Panc1 (cell line): ENCODE data around the gene ZNF521.

ENCODE experiments used
- CTCF ChIP-seq: fragments of 450-650 bp; IDR thresholded peaks from 2 replicates; pipeline ENCODE4 v1.5.1; 2017; ENCODE audit warnings: mild to moderate bottlenecking
- POLR2AphosphoS5 ChIP-seq: IDR thresholded peaks from 2 replicates; pipeline ENCODE4 v1.6.1; 2012; ENCODE audit warnings: mild to moderate bottlenecking, low read depth, low read length, moderate library complexity
- REST ChIP-seq, 2 experiments: IDR thresholded peaks; 2 replicates each; pipeline ENCODE4 v1.6.1; 2011 to 2012; ENCODE audit warnings: low read depth in 2 of 2, control low read depth in 1 of 2, low read length in 1 of 2, mild to moderate bottlenecking in 1 of 2, moderate library complexity in 1 of 2; ENCODE audit not compliant: insufficient read depth in 1 of 2
- TCF7L2 ChIP-seq: IDR thresholded peaks from 2 replicates; pipeline ENCODE4 v1.6.1; 2011; ENCODE audit warnings: mild to moderate bottlenecking, low read depth, low read length, inconsistent platforms

GRCh38 chr18:25192065-25192464, 159.9 kb downstream of the ZNF521 start:
- TF ChIP-seq CTCF: no peak
- no peak for TF ChIP-seq TCF7L2
- no peak for TF ChIP-seq POLR2AphosphoS5
- TF ChIP-seq REST (IDR thresholded peaks at IDR 0.05; ENCODE audit: insufficient read depth in 1 of 2, low read depth in 2 of 2, low read length in 1 of 2): no peak
